BE2C (cell line): ENCODE data around the gene PDE6D. TPM values are rescaled to one million over a fixed set of nuclear protein-coding genes. Genes with fewer than 3 reads are reported as not detected.

Experiments
- DNase-seq: peaks from one replicate; pipeline ENCODE4 v3.0.0-alpha.2; 2020
- H3K27me3 ChIP-seq: fragments of 250-450 bp; sonication (Bioruptor Pico); 2 replicates; pipeline ENCODE4 v1.5.1; 2020; ENCODE audit warnings: mild to moderate bottlenecking
- H3K36me3 ChIP-seq: fragments of 250-450 bp; sonication (Bioruptor Pico); 2 replicates; pipeline ENCODE4 v1.5.1; 2020; ENCODE audit warnings: mild to moderate bottlenecking
- H3K4me1 ChIP-seq: fragments of 250-450 bp; sonication (Bioruptor Pico); 2 replicates; pipeline ENCODE4 v1.5.1; 2020
- H3K4me3 ChIP-seq: 2 replicates; pipeline ENCODE4 v1.5.1; 2011; ENCODE audit warnings: low read depth, low read length
- H3K9me3 ChIP-seq: fragments of 250-450 bp; sonication (Bioruptor Pico); 2 replicates; pipeline ENCODE4 v1.5.1; 2020
- CTCF ChIP-seq: IDR thresholded peaks from 2 replicates; pipeline ENCODE4 v1.5.1; 2012; ENCODE audit warnings: mild to moderate bottlenecking, low read depth, low read length
- polyA plus RNA-seq: library from polyadenylated mRNA; unstranded; fragments of >200 nt; gene quantifications from one replicate; pipeline ENCODE4 v1.2.1, GENCODE V29; 2012; ENCODE audit warnings: low read depth, missing spikeins; ENCODE audit not compliant: insufficient read length, insufficient read depth

Gene PDE6D
- polyA plus RNA-seq, result 23.8 TPM

GRCh38 chr2:231780909-231781797 lies at the start of gene PDE6D:
Gene PDE6D (minus strand): TSS chr2:231781282. CDS start chr2:231781114, 168 bp downstream.
- TF ChIP-seq CTCF, result no peak
- H3K4me3 ChIP-seq, result peak within 1 kb of the TSS; percentile 76
- no peaks in the 10 kb centered on the region for H3K36me3 ChIP-seq
- H3K9me3 ChIP-seq, result no peaks in the 10 kb centered on the region
- H3K27me3 ChIP-seq, result no peaks in the 10 kb centered on the region
- no peaks in the 10 kb centered on the region; the same call in 1 of the 2 replicates for H3K4me1 ChIP-seq
- peak; percentile 96 for DNase-seq

GRCh38 chr2:231821908-231822307 lies 40.8 kb upstream of the PDE6D start:
- DNase-seq, result no peak
- no peak for TF ChIP-seq CTCF
- Histone ChIP-seq H3K4me3 (no peak overlapping the region), H3K27me3 (no peaks in the 10 kb centered on the region), H3K9me3 (peaks cover 5% of the 10 kb centered on the region), H3K36me3 (no peaks in the 10 kb centered on the region), H3K4me1 (no peaks in the 10 kb centered on the region)

GRCh38 chr2:231820786-231821303 lies 39.8 kb upstream of the PDE6D start:
- no peak for TF ChIP-seq CTCF
- Histone ChIP-seq H3K4me3 (no peak overlapping the region), H3K4me1 (no peaks in the 10 kb centered on the region), H3K27me3 (no peaks in the 10 kb centered on the region), H3K9me3 (peaks cover 5% of the 10 kb centered on the region), H3K36me3 (no peaks in the 10 kb centered on the region)
- DNase-seq, result no peak

- no peak overlapping the region for H3K4me3 ChIP-seq
- H3K9me3 ChIP-seq, result peaks cover 5% of the 10 kb centered on the region
- no peak for DNase-seq
- H3K4me1 ChIP-seq, result no peaks in the 10 kb centered on the region
- no peak for TF ChIP-seq CTCF
- no peaks in the 10 kb centered on the region for H3K27me3 ChIP-seq
- H3K36me3 ChIP-seq, result no peaks in the 10 kb centered on the region
Observed at GRCh38 chr2:231819447-231820042, 38.5 kb upstream of the PDE6D start.

- Histone ChIP-seq H3K36me3 (no peaks in the 10 kb centered on the region; the same call in 1 of the 2 replicates), H3K27me3 (no peaks in the 10 kb centered on the region), H3K4me1 (no peaks in the 10 kb centered on the region), H3K9me3 (no peaks in the 10 kb centered on the region), H3K4me3 (no peak overlapping the region)
- DNase-seq, result no peak
- no peak for TF ChIP-seq CTCF
Observed at GRCh38 chr2:231816327-231817026, 35.4 kb upstream of the PDE6D start.
